Activated CD4-positive, CD25-positive, alpha-beta regulatory T cell (primary cell): ENCODE results near the gene MUC22.

Experiments
- DNase-seq, 4 experiments: peaks; one replicate each; lab custom pipeline; 2025; lab: John Stamatoyannopoulos, UW

MUC22 gene

GRCh38 chr6:31079656-31080261 is 69.5 kb downstream of the MUC22 start:
- peak; percentile 32 to 62 (median 44) for DNase-seq

GRCh38 chr6:31081872-31082271 is 71.6 kb downstream of the MUC22 start:
- no peak for DNase-seq

DNA sequence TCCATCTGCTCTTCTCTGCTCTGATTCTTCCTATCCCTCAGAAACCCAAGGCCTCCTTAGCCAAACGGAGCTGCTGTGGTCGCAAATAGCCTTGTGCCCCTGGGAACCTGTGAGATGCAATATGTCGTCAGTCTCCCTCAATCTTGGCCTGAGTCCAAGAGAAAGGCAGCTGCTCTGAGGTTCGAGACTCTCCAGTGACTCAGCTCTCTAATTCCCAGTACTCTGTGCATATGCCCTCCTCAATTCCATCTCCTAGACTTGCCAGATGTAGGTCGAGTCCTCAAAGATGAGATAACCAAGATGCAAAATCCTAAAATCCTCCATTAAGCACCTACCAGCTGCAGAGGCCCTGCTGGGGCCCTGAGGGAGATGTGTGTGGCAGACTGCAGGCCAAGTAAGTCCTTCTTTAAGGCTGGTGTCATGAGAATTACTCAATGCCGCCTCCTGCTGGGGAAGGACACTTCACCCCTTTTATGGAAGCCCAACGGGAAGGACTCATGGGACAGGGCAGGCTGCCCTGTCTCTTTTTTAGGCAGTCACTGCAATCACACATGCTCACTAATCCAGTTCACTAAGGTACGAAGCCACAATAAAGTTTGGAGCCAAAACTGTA is 73.6 kb downstream of the MUC22 start:
- peak in 3 of 4 experiments; percentile 4 to 12 (median 8) for DNase-seq
